ENCODE data around the gene MRGPRD. TPM values are rescaled to one million over a fixed set of nuclear protein-coding genes. Genes with fewer than 3 reads are reported as not detected.

Gene MRGPRD
- total RNA-seq, 1 experiment from 2014 or later = not detected

GRCh38 chr11:68941324-68942094, 39.3 kb downstream of the MRGPRD start:
- POLR2A ChIA-PET (ENCODE audit: unreplicated experiment) = interaction anchor here (0.7 kb wide), 1 partner anchor 751 kb away, joined by 5 read pairs; no protein-coding TSS in a partner anchor
- intact Hi-C loops (cut with micrococcal nuclease; ENCODE audit: unreplicated experiment) = no loop called here
- Histone ChIP-seq H3K27me3 (ENCODE audit: insufficient read depth, low read depth) (no peaks in the 10 kb centered on the region), H3K9me3 (ENCODE audit: insufficient read depth, low read depth) (no peaks in the 10 kb centered on the region), H3K4me1 (replicated peaks; ENCODE audit: insufficient read depth) (no peaks in the 10 kb centered on the region), H3K79me2 (ENCODE audit: low read depth) (no peaks in the 10 kb centered on the region), H3F3A (ENCODE audit: insufficient read depth, low read depth) (0 out of 2 replicates have a peak, but pooled peaks cover 7% of the 10 kb centered on the region), H3K27ac (no peak overlapping the region), H3K4me2 (no peak overlapping the region), H2AFZ (no peak overlapping the region), H3K4me3 (no peak overlapping the region), H3K9me2 (ENCODE audit: insufficient read depth) (no peaks in the 10 kb centered on the region), H4K20me1 (ENCODE audit: insufficient read depth) (no peaks in the 10 kb centered on the region), H3K36me3 (ENCODE audit: low read depth) (no peaks in the 10 kb centered on the region)
- CTCF ChIA-PET = no interaction called here
- no peak for TF ChIP-seq CTCF (conservative IDR thresholded peaks at IDR 0.05)
- no peak for TF ChIP-seq EZH2 (IDR thresholded peaks at IDR 0.05; ENCODE audit: low read depth)
- DNase-seq = no peak
- no TSS peak for BruUV-seq (replicated peaks)

- Histone ChIP-seq H3K4me1 (replicated peaks; ENCODE audit: insufficient read depth) (no peaks in the 10 kb centered on the region), H3K27me3 (ENCODE audit: insufficient read depth, low read depth) (no peaks in the 10 kb centered on the region), H3K4me3 (no peak overlapping the region), H3K4me2 (no peak overlapping the region), H3K9me2 (ENCODE audit: insufficient read depth) (no peaks in the 10 kb centered on the region), H2AFZ (no peak overlapping the region), H4K20me1 (ENCODE audit: insufficient read depth) (no peaks in the 10 kb centered on the region), H3K79me2 (ENCODE audit: low read depth) (no peaks in the 10 kb centered on the region), H3K27ac (no peak overlapping the region), H3K36me3 (ENCODE audit: low read depth) (no peaks in the 10 kb centered on the region), H3K9me3 (ENCODE audit: insufficient read depth, low read depth) (no peaks in the 10 kb centered on the region), H3F3A (ENCODE audit: insufficient read depth, low read depth) (0 out of 2 replicates have a peak, but pooled peaks cover 7% of the 10 kb centered on the region)
- intact Hi-C loops (cut with micrococcal nuclease; ENCODE audit: unreplicated experiment) = no loop called here
- TF ChIP-seq EZH2 (IDR thresholded peaks at IDR 0.05; ENCODE audit: low read depth) (no peak), CTCF (conservative IDR thresholded peaks at IDR 0.05) (no peak)
- no TSS peak for BruUV-seq (replicated peaks)
- DNase-seq = no peak
- POLR2A ChIA-PET (ENCODE audit: unreplicated experiment) = no interaction called here
- CTCF ChIA-PET = no interaction called here
Observed at GRCh38 chr11:68940651-68941323, 40.0 kb downstream of the MRGPRD start.

- ChIA-PET POLR2A (ENCODE audit: unreplicated experiment) (no interaction called here), CTCF (no interaction called here)
- Histone ChIP-seq H2AFZ (no peak overlapping the region), H3K27ac (no peak overlapping the region), H3K4me3 (no peak overlapping the region), H3K27me3 (ENCODE audit: insufficient read depth, low read depth) (no peaks in the 10 kb centered on the region), H3K9me2 (ENCODE audit: insufficient read depth) (no peaks in the 10 kb centered on the region), H4K20me1 (ENCODE audit: insufficient read depth) (no peaks in the 10 kb centered on the region), H3K9me3 (ENCODE audit: insufficient read depth, low read depth) (no peaks in the 10 kb centered on the region), H3K79me2 (ENCODE audit: low read depth) (no peaks in the 10 kb centered on the region), H3K4me1 (replicated peaks; ENCODE audit: insufficient read depth) (no peaks in the 10 kb centered on the region), H3K36me3 (ENCODE audit: low read depth) (no peaks in the 10 kb centered on the region), H3K4me2 (no peak overlapping the region), H3F3A (ENCODE audit: insufficient read depth, low read depth) (0 out of 2 replicates have a peak, but pooled peaks cover 7% of the 10 kb centered on the region)
- no peak for DNase-seq
- no TSS peak for BruUV-seq (replicated peaks)
- TF ChIP-seq EZH2 (IDR thresholded peaks at IDR 0.05; ENCODE audit: low read depth) = no peak
- no peak for TF ChIP-seq CTCF (conservative IDR thresholded peaks at IDR 0.05)
- intact Hi-C loops (cut with micrococcal nuclease; ENCODE audit: unreplicated experiment) = no loop called here
Observed at GRCh38 chr11:68939583-68940555, 40.9 kb downstream of the MRGPRD start.

All from PC-9 (cell line).